RWPE1 (cell line): Measurements from ENCODE around the gene AGAP1.

Experiments used
- CTCF ChIA-PET: fragments of 350-600 bp; sonication (Branson Sonifier 250); formaldehyde crosslinking; extraction: SDS; loops from one replicate; lab custom pipeline; 2021; lab: Yijun Ruan, JAX
- POLR2A ChIA-PET: fragments of 400-600 bp; formaldehyde crosslinking; extraction: SDS; loops from one replicate; lab custom pipeline; 2020; ENCODE audit warnings: antibody characterized with exemption; ENCODE audit not compliant: low non-redundant PET; lab: Yijun Ruan, JAX
- DNase-seq: peaks from one replicate; pipeline ENCODE4 v3.0.0; 2012; ENCODE audit warnings: low spot score
- H3K27ac ChIP-seq: fragments of 450-650 bp; 2 replicates; pipeline ENCODE4 v1.5.1; 2017
- CTCF ChIP-seq: fragments of 450-650 bp; conservative IDR thresholded peaks from 2 replicates; pipeline ENCODE4 v1.5.1; 2017; ENCODE audit warnings: low read depth, mild to moderate bottlenecking

Gene AGAP1

GRCh38 chr2:236046715-236047114, 552.9 kb downstream of the AGAP1 start:
- POLR2A ChIA-PET: no interaction called here
- no peak overlapping the region for H3K27ac ChIP-seq
- CTCF ChIA-PET: no interaction called here
- TF ChIP-seq CTCF: no peak
- no peak for DNase-seq

- no peak for DNase-seq
- no peak for TF ChIP-seq CTCF
- no peak overlapping the region for H3K27ac ChIP-seq
- CTCF ChIA-PET: no interaction called here
- POLR2A ChIA-PET: no interaction called here
Measured at GRCh38 chr2:236047176-236047575, 553.3 kb downstream of the AGAP1 start.

GRCh38 chr2:236047886-236048540, 554.2 kb downstream of the AGAP1 start:
- ChIA-PET POLR2A (no interaction called here), CTCF (no interaction called here)
- DNase-seq: peak; percentile 67
- H3K27ac ChIP-seq: no peak overlapping the region
- no peak for TF ChIP-seq CTCF

- no peak overlapping the region for H3K27ac ChIP-seq
- no peak for TF ChIP-seq CTCF
- CTCF ChIA-PET: no interaction called here
- no peak for DNase-seq
- POLR2A ChIA-PET: no interaction called here
Measured at GRCh38 chr2:236049981-236050380, 556.1 kb downstream of the AGAP1 start.

GRCh38 chr2:236051351-236051750, 557.5 kb downstream of the AGAP1 start:
- POLR2A ChIA-PET: no interaction called here
- no peak overlapping the region for H3K27ac ChIP-seq
- CTCF ChIA-PET: no interaction called here
- no peak for TF ChIP-seq CTCF
- DNase-seq: no peak

GRCh38 chr2:236051806-236052205, 558.0 kb downstream of the AGAP1 start:
- no peak for DNase-seq
- ChIA-PET POLR2A (no interaction called here), CTCF (interaction anchor here (0.7 kb wide), 1 partner anchor 269 kb away, joined by 3 read pairs; no protein-coding TSS in a partner anchor)
- H3K27ac ChIP-seq: no peak overlapping the region
- TF ChIP-seq CTCF: no peak
